Measurements from ENCODE around the gene ATP4B. TPM values are rescaled to one million over a fixed set of nuclear protein-coding genes. Genes with fewer than 3 reads are reported as not detected.

Gene ATP4B
- total RNA-seq, 1 donor, result not detected

GRCh38 chr13:113613789-113614379 is 44.1 kb downstream of the ATP4B start:
- TF ChIP-seq CTCF (IDR thresholded peaks at IDR 0.05; ENCODE audit: insufficient read depth, low read depth, low read length), result no peak
- no peak for DNase-seq (ENCODE audit: low read depth)
- no peak overlapping the region for H3K4me3 ChIP-seq (ENCODE audit: low read depth, low read length)

- H3K4me3 ChIP-seq (ENCODE audit: low read depth, low read length), result no peak overlapping the region
- peak; percentile 6 for TF ChIP-seq CTCF (IDR thresholded peaks at IDR 0.05; ENCODE audit: insufficient read depth, low read depth, low read length)
- peak; percentile 62 for DNase-seq (ENCODE audit: low read depth)
Observed at GRCh38 chr13:113612607-113613006, 45.4 kb downstream of the ATP4B start.

- H3K4me3 ChIP-seq (ENCODE audit: low read depth, low read length), result no peak overlapping the region
- TF ChIP-seq CTCF (IDR thresholded peaks at IDR 0.05; ENCODE audit: insufficient read depth, low read depth, low read length), result no peak
- no peak for DNase-seq (ENCODE audit: low read depth)
Observed at GRCh38 chr13:113611996-113612395, 46.0 kb downstream of the ATP4B start.

GRCh38 chr13:113610266-113610665 is 47.7 kb downstream of the ATP4B start:
- no peak for DNase-seq (ENCODE audit: low read depth)
- H3K4me3 ChIP-seq (ENCODE audit: low read depth, low read length), result no peak overlapping the region
- no peak for TF ChIP-seq CTCF (IDR thresholded peaks at IDR 0.05; ENCODE audit: insufficient read depth, low read depth, low read length)

- DNase-seq (ENCODE audit: low read depth), result no peak
- H3K4me3 ChIP-seq (ENCODE audit: low read depth, low read length), result no peak overlapping the region
- TF ChIP-seq CTCF (IDR thresholded peaks at IDR 0.05; ENCODE audit: insufficient read depth, low read depth, low read length), result no peak
Observed at GRCh38 chr13:113609616-113610015, 48.4 kb downstream of the ATP4B start.

- no peak overlapping the region for H3K4me3 ChIP-seq (ENCODE audit: low read depth, low read length)
- no peak for DNase-seq (ENCODE audit: low read depth)
- no peak for TF ChIP-seq CTCF (IDR thresholded peaks at IDR 0.05; ENCODE audit: insufficient read depth, low read depth, low read length)
Observed at GRCh38 chr13:113608967-113609533, 48.9 kb downstream of the ATP4B start.

All from fibroblast of villous mesenchyme (primary cell).